DMS114 treated with DMSO at 0.1 percent for 48 hours (cell line): ENCODE results near the gene FCRLB.
"Not testable (repeated sequence)": the region's sequence is repeated elsewhere in the genome, so short reads cannot be mapped to it uniquely, and the experiment has no call there.

Experiments used
- DNase-seq: peaks from one replicate; lab custom pipeline; 2025; ENCODE audit not compliant: unreplicated experiment; lab: John Stamatoyannopoulos, UW

FCRLB gene

GRCh38 chr1:161720956-161721737, at the start of gene FCRLB:
Gene FCRLB (plus strand): TSS chr1:161721544. CDS start chr1:161722673, 1,129 bp downstream.
- DNase-seq = no peak

GRCh38 chr1:161673437-161673836, 47.9 kb upstream of the FCRLB start:
- not testable (repeated sequence) for DNase-seq

- not testable (repeated sequence) for DNase-seq
Measured at GRCh38 chr1:161674447-161674846, 46.9 kb upstream of the FCRLB start.

GRCh38 chr1:161674908-161675307, 46.4 kb upstream of the FCRLB start:
- DNase-seq = not testable (repeated sequence)

GRCh38 chr1:161676441-161676840, 44.9 kb upstream of the FCRLB start:
- DNase-seq = no peak

GRCh38 chr1:161676958-161677689, 44.2 kb upstream of the FCRLB start:
- no peak for DNase-seq

GRCh38 chr1:161678500-161678899, 42.8 kb upstream of the FCRLB start:
- no peak for DNase-seq

- DNase-seq = no peak
Measured at GRCh38 chr1:161681879-161682278, 39.5 kb upstream of the FCRLB start.

- no peak for DNase-seq
Measured at GRCh38 chr1:161688946-161689345, 32.4 kb upstream of the FCRLB start.

- no peak for DNase-seq
Measured at GRCh38 chr1:161691846-161692245, 29.5 kb upstream of the FCRLB start.

- DNase-seq = not testable (repeated sequence)
Measured at GRCh38 chr1:161693020-161693712, 28.2 kb upstream of the FCRLB start.

GRCh38 chr1:161698302-161698701, 23.0 kb upstream of the FCRLB start:
- DNase-seq = not testable (repeated sequence)

GRCh38 chr1:161702250-161702649, 19.1 kb upstream of the FCRLB start:
- DNase-seq = no peak

GRCh38 chr1:161705537-161705936, 15.8 kb upstream of the FCRLB start:
- DNase-seq = no peak

- no peak for DNase-seq
Measured at GRCh38 chr1:161706113-161706481, 15.2 kb upstream of the FCRLB start.

GRCh38 chr1:161706482-161707347, 14.6 kb upstream of the FCRLB start, which contains the start of gene FCRLA:
Gene FCRLA (plus strand): TSS chr1:161707229. CDS start chr1:161707265, 36 bp downstream.
- DNase-seq = no peak

- no peak for DNase-seq
Measured at GRCh38 chr1:161707503-161707902, 13.8 kb upstream of the FCRLB start.

- DNase-seq = no peak
Measured at GRCh38 chr1:161709373-161709772, 12.0 kb upstream of the FCRLB start.

GRCh38 chr1:161710560-161710959, 10.8 kb upstream of the FCRLB start:
- DNase-seq = no peak

- DNase-seq = no peak
Measured at GRCh38 chr1:161718559-161719324, 2.6 kb upstream of the FCRLB start.
